Endothelial cell (in vitro differentiated cells): ENCODE data around the gene NFXL1. TPM values are rescaled to one million over a fixed set of nuclear protein-coding genes. Genes with fewer than 3 reads are reported as not detected.

Experiments
- DNase-seq: peaks from one replicate; pipeline ENCODE4 v3.0.0; 2021; ENCODE audit warnings: low spot score
- H3K27ac Mint-ChIP-seq: one replicate; pipeline ENCODE4 v1.8.0; 2021; ENCODE audit warnings: mixed read lengths, inconsistent platforms; ENCODE audit not compliant: unreplicated experiment
- H3K27me3 Mint-ChIP-seq: one replicate; pipeline ENCODE4 v1.8.0; 2021; ENCODE audit warnings: mild to moderate bottlenecking, moderate library complexity, mixed read lengths, inconsistent platforms; ENCODE audit not compliant: unreplicated experiment
- H3K36me3 Mint-ChIP-seq: one replicate; pipeline ENCODE4 v1.8.0; 2021; ENCODE audit warnings: mild to moderate bottlenecking, low read depth, mixed read lengths, inconsistent platforms; ENCODE audit not compliant: unreplicated experiment
- H3K4me1 Mint-ChIP-seq: one replicate; pipeline ENCODE4 v1.8.0; 2021; ENCODE audit warnings: mild to moderate bottlenecking, mixed read lengths, inconsistent platforms; ENCODE audit not compliant: unreplicated experiment
- H3K4me3 Mint-ChIP-seq: one replicate; pipeline ENCODE4 v1.8.0; 2021; ENCODE audit warnings: mild to moderate bottlenecking, mixed read lengths, inconsistent platforms; ENCODE audit not compliant: unreplicated experiment
- H3K9me3 Mint-ChIP-seq: one replicate; pipeline ENCODE4 v1.8.0; 2021; ENCODE audit warnings: mixed read lengths, inconsistent platforms; ENCODE audit not compliant: unreplicated experiment
- total RNA-seq: library from RNA; stranded (reverse); fragmentation: NEBNext Ultra II Directional; extraction: Animal tissue kit (Norgen Biotek cat#: 25700); gene quantifications from one replicate; pipeline ENCODE4 v1.2.1, GENCODE V29; 2021; ENCODE audit not compliant: unreplicated experiment
- TF ChIP-seq, protein P1 (sequence below): fragments of 200-600 bp; sonication (generic); IDR thresholded peaks from one replicate; pipeline ENCODE4 v1.5.0; 2021; ENCODE audit warnings: antibody characterized with exemption; ENCODE audit not compliant: unreplicated experiment

Gene NFXL1
- total RNA-seq, 1 donor from 2014 or later = 20.0 TPM

GRCh38 chr4:47801481-47802002 lies 112.8 kb downstream of the NFXL1 start:
- no peak overlapping the region for H3K4me3 Mint-ChIP-seq
- H3K36me3 Mint-ChIP-seq = no peaks in the 10 kb centered on the region
- DNase-seq = no peak
- H3K27ac Mint-ChIP-seq = no peak overlapping the region
- TF ChIP-seq, protein P1, sequence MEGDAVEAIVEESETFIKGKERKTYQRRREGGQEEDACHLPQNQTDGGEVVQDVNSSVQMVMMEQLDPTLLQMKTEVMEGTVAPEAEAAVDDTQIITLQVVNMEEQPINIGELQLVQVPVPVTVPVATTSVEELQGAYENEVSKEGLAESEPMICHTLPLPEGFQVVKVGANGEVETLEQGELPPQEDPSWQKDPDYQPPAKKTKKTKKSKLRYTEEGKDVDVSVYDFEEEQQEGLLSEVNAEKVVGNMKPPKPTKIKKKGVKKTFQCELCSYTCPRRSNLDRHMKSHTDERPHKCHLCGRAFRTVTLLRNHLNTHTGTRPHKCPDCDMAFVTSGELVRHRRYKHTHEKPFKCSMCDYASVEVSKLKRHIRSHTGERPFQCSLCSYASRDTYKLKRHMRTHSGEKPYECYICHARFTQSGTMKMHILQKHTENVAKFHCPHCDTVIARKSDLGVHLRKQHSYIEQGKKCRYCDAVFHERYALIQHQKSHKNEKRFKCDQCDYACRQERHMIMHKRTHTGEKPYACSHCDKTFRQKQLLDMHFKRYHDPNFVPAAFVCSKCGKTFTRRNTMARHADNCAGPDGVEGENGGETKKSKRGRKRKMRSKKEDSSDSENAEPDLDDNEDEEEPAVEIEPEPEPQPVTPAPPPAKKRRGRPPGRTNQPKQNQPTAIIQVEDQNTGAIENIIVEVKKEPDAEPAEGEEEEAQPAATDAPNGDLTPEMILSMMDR = no peak
- H3K9me3 Mint-ChIP-seq = no peaks in the 10 kb centered on the region
- H3K27me3 Mint-ChIP-seq = peaks cover 1% of the 10 kb centered on the region
- H3K4me1 Mint-ChIP-seq = no peaks in the 10 kb centered on the region

DNA sequence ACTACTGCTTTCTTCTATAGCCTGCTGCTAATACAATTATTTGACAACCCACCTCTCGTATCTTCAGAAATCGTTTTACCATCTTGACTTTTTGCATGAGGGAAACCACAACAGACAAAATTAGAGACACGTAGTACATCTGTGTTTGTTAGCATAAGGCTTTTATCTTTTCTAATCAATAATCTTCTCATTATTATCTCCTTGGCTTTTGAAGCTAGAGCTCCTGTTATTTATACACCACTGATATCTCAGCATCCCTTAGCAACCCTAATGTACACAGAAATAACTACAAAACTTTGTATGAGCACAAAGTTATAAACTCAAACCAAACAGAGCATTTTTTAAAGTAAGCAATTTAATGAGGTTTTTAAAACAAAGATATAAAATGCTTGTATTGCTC lies 116.2 kb downstream of the NFXL1 start:
- Mint-ChIP-seq H3K27me3 (peaks cover 1% of the 10 kb centered on the region), H3K4me1 (no peaks in the 10 kb centered on the region), H3K4me3 (no peak overlapping the region), H3K27ac (no peak overlapping the region), H3K9me3 (no peaks in the 10 kb centered on the region), H3K36me3 (no peaks in the 10 kb centered on the region)
- DNase-seq = no peak
- TF ChIP-seq, protein P1 = no peak

Other genes starting within 250 kb of the NFXL1 start
- 0.51 TPM for gene CORIN, start 76.5 kb downstream of the NFXL1 start, total RNA-seq
- not detected for gene CNGA1, start 102.1 kb upstream of the NFXL1 start, total RNA-seq
- gene NIPAL1, start 102.2 kb upstream of the NFXL1 start, total RNA-seq = 2.0 TPM
- 0.36 TPM for gene TXK, start 219.7 kb upstream of the NFXL1 start, total RNA-seq